PFSK-1 (cell line): ENCODE data around the gene TMOD2.

Experiments
- FOXP2 ChIP-seq: optimal IDR thresholded peaks from 2 replicates; pipeline ENCODE3; 2011; ENCODE audit warnings: borderline replicate concordance, control low read depth, inconsistent platforms; ENCODE audit not compliant: insufficient read depth; ENCODE audit errors: extremely low read length, extremely low read depth
- POLR2AphosphoS5 ChIP-seq: IDR thresholded peaks from 2 replicates; pipeline ENCODE4 v1.6.1; 2012; ENCODE audit warnings: low read depth, mild to moderate bottlenecking, control low read depth, low read length, moderate library complexity
- SIN3A ChIP-seq: IDR thresholded peaks from 2 replicates; pipeline ENCODE4 v1.6.1; 2012; ENCODE audit warnings: mild to moderate bottlenecking, low read length, moderate library complexity, borderline replicate concordance; ENCODE audit not compliant: insufficient read depth
- TAF1 ChIP-seq: IDR thresholded peaks from 2 replicates; pipeline ENCODE4 v1.6.1; 2012; ENCODE audit warnings: low read length, control low read depth, borderline replicate concordance; ENCODE audit not compliant: insufficient read depth
- TF ChIP-seq, protein P1 (sequence below), 2 experiments: IDR thresholded peaks; 2 replicates each; pipeline versions ENCODE4 v1.6.1 to v1.8.0; 2011 to 2012; ENCODE audit warnings: low read depth in 2 of 2, low read length in 2 of 2, control low read depth in 1 of 2, inconsistent platforms in 1 of 2, mild to moderate bottlenecking in 1 of 2, moderate library complexity in 1 of 2; ENCODE audit not compliant: insufficient read depth in 1 of 2

Gene TMOD2

GRCh38 chr15:51806123-51806522 lies 54.7 kb downstream of the TMOD2 start:
- TF ChIP-seq SIN3A (no peak), FOXP2 (no peak)

DNA sequence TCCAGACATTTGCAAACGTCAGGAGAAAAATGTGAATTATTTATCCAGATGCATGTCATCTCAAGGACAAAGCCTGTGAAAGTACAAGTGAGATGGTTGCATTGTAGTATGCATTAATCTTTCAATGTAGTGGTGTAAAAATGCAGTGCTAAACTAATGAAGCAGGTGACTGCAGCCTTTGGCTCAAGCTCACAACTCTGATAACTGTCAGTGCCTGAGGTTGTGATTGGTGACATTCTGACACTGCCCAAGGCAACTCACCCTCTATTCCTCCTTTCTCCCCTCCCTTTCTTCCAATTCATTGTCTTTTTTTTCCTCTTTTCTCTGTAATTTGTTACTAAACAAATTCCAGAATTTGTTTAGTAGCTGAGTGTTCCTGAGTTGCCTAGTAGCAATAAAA lies 58.1 kb downstream of the TMOD2 start:
- TF ChIP-seq TAF1 (no peak), POLR2AphosphoS5 (no peak), FOXP2 (no peak), SIN3A (no peak)
- TF ChIP-seq, protein P1, sequence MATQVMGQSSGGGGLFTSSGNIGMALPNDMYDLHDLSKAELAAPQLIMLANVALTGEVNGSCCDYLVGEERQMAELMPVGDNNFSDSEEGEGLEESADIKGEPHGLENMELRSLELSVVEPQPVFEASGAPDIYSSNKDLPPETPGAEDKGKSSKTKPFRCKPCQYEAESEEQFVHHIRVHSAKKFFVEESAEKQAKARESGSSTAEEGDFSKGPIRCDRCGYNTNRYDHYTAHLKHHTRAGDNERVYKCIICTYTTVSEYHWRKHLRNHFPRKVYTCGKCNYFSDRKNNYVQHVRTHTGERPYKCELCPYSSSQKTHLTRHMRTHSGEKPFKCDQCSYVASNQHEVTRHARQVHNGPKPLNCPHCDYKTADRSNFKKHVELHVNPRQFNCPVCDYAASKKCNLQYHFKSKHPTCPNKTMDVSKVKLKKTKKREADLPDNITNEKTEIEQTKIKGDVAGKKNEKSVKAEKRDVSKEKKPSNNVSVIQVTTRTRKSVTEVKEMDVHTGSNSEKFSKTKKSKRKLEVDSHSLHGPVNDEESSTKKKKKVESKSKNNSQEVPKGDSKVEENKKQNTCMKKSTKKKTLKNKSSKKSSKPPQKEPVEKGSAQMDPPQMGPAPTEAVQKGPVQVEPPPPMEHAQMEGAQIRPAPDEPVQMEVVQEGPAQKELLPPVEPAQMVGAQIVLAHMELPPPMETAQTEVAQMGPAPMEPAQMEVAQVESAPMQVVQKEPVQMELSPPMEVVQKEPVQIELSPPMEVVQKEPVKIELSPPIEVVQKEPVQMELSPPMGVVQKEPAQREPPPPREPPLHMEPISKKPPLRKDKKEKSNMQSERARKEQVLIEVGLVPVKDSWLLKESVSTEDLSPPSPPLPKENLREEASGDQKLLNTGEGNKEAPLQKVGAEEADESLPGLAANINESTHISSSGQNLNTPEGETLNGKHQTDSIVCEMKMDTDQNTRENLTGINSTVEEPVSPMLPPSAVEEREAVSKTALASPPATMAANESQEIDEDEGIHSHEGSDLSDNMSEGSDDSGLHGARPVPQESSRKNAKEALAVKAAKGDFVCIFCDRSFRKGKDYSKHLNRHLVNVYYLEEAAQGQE (IDR thresholded peaks at IDR 0.05; ENCODE audit: insufficient read depth in 1 of 2, low read depth in 2 of 2, low read length in 2 of 2) = no peak

DNA sequence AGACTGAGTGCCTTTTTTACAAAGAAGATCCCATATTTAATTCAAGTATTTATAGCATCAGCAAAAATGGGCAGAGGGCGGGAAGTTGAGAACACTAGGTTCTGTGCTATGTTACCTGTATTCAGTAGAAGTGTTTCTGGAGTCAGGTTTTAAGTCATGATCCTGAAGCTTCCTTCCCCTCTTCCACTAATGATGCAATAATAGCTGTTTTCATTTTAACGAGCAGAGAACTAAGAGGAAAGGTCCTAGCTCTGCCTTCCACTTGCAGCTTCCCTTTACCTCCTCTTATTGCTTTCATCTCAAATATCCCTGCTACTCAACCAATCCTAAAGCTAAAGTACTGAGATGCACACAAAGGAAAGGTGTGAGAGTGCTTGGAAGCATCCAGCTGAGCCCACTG lies 61.2 kb downstream of the TMOD2 start:
- TF ChIP-seq SIN3A = no peak
- no peak for TF ChIP-seq FOXP2
- TF ChIP-seq POLR2AphosphoS5 = no peak
- no peak for TF ChIP-seq TAF1
- TF ChIP-seq, protein P1 (IDR thresholded peaks at IDR 0.05; ENCODE audit: insufficient read depth in 1 of 2, low read depth in 2 of 2, low read length in 2 of 2) = no peak

- TF ChIP-seq POLR2AphosphoS5 (no peak), TAF1 (no peak), SIN3A (no peak), FOXP2 (no peak)
- TF ChIP-seq, protein P1 (IDR thresholded peaks at IDR 0.05; ENCODE audit: insufficient read depth in 1 of 2, low read depth in 2 of 2, low read length in 2 of 2) = no peak
These were observed 63.2 kb downstream of the TMOD2 start for GRCh38 chr15:51814606-51815005.

- no peak for TF ChIP-seq TAF1
- TF ChIP-seq FOXP2 = no peak
- no peak for TF ChIP-seq POLR2AphosphoS5
- no peak for TF ChIP-seq SIN3A
These were observed 65.2 kb downstream of the TMOD2 start for GRCh38 chr15:51816611-51817010.

GRCh38 chr15:51818150-51818549 lies 66.8 kb downstream of the TMOD2 start:
- TF ChIP-seq TAF1 (no peak), POLR2AphosphoS5 (no peak), SIN3A (no peak), FOXP2 (no peak)
- TF ChIP-seq, protein P1 (IDR thresholded peaks at IDR 0.05; ENCODE audit: insufficient read depth in 1 of 2, low read depth in 2 of 2, low read length in 2 of 2) = no peak
